Liver (tissue), 9 donors: ENCODE data around the gene STN1. TPM values are rescaled to one million over a fixed set of nuclear protein-coding genes. Genes with fewer than 3 reads are reported as not detected.

ENCODE experiments used
- DNase-seq: peaks from one replicate; pipeline ENCODE4 v3.0.0-alpha.2; 2017; ENCODE audit warnings: low spot score
- H3K27ac ChIP-seq, 2 donors: one replicate each; pipeline ENCODE4 v1.7.0; 2013; ENCODE audit warnings: inconsistent platforms in 2 of 2, low read length in 2 of 2, control low read depth in 1 of 2, low read depth in 1 of 2, mild to moderate bottlenecking in 1 of 2
- H3K27me3 ChIP-seq, 4 donors: one replicate each; pipeline versions ENCODE4 v1.6.1 to v1.7.0; 2013; ENCODE audit warnings: low read length in 3 of 4, inconsistent platforms in 1 of 4, mild to moderate bottlenecking in 1 of 4, moderate library complexity in 1 of 4; ENCODE audit not compliant: control insufficient read depth in 4 of 4, insufficient read depth in 4 of 4
- H3K36me3 ChIP-seq, 4 donors: one replicate each; pipeline versions ENCODE4 v1.6.1 to v1.7.0; 2013; ENCODE audit warnings: low read length in 3 of 4, mild to moderate bottlenecking in 3 of 4, low read depth in 1 of 4, moderate library complexity in 1 of 4; ENCODE audit not compliant: control insufficient read depth in 4 of 4, insufficient read depth in 3 of 4
- H3K4me1 ChIP-seq, 4 donors: one replicate each; pipeline versions ENCODE4 v1.6.1 to v1.7.0; 2013; ENCODE audit warnings: low read length in 3 of 4, mild to moderate bottlenecking in 3 of 4, moderate library complexity in 1 of 4; ENCODE audit not compliant: control insufficient read depth in 4 of 4, insufficient read depth in 4 of 4
- H3K4me3 ChIP-seq, 3 donors: one replicate each; pipeline versions ENCODE4 v1.6.1 to v1.7.0; 2013; ENCODE audit warnings: low read length in 3 of 3, control low read depth in 1 of 3, low read depth in 1 of 3, mild to moderate bottlenecking in 1 of 3
- H3K9ac ChIP-seq, 2 donors: one replicate each; pipeline ENCODE4 v1.7.0; 2013; ENCODE audit warnings: low read length in 2 of 2, mild to moderate bottlenecking in 2 of 2, moderate library complexity in 2 of 2, control low read depth in 1 of 2, low read depth in 1 of 2
- H3K9me3 ChIP-seq, 4 donors: one replicate each; pipeline versions ENCODE4 v1.6.1 to v1.7.0; 2013; ENCODE audit warnings: low read length in 3 of 4; ENCODE audit not compliant: control insufficient read depth in 4 of 4
- EGR1 ChIP-seq, 2 donors: IDR thresholded peaks; 2 replicates each; pipeline ENCODE4 v1.6.1; 2016 to 2018; ENCODE audit warnings: antibody characterized with exemption in 2 of 2, low read depth in 2 of 2
- FOXA1 ChIP-seq: IDR thresholded peaks from 2 replicates; pipeline ENCODE4 v1.6.1; 2016; ENCODE audit warnings: antibody characterized with exemption
- FOXA2 ChIP-seq: IDR thresholded peaks from 2 replicates; pipeline ENCODE4 v1.6.1; 2016; ENCODE audit warnings: antibody characterized with exemption
- GABPA ChIP-seq, 2 donors: IDR thresholded peaks in 1 of 2; conservative IDR thresholded peaks in 1 of 2; 2 replicates each; pipeline ENCODE4 v1.6.1; 2016; ENCODE audit warnings: antibody characterized with exemption in 2 of 2, mild to moderate bottlenecking in 1 of 2, moderate library complexity in 1 of 2
- HNF4A ChIP-seq, 2 donors: conservative IDR thresholded peaks; 2 replicates each; pipeline ENCODE4 v1.6.1; 2016; ENCODE audit warnings: antibody characterized with exemption in 2 of 2, mild to moderate bottlenecking in 2 of 2
- MAX ChIP-seq: IDR thresholded peaks from 2 replicates; pipeline ENCODE4 v1.6.1; 2016; ENCODE audit warnings: antibody characterized with exemption
- NR2F2 ChIP-seq: IDR thresholded peaks from 2 replicates; pipeline ENCODE4 v1.6.1; 2016; ENCODE audit warnings: antibody characterized with exemption
- RAD21 ChIP-seq, 2 donors: IDR thresholded peaks; 2 replicates each; pipeline ENCODE4 v1.6.1; 2016; ENCODE audit warnings: antibody characterized with exemption in 2 of 2, mild to moderate bottlenecking in 2 of 2
- REST ChIP-seq: IDR thresholded peaks from 2 replicates; pipeline ENCODE4 v1.6.1; 2016; ENCODE audit warnings: antibody characterized with exemption, mild to moderate bottlenecking
- RXRA ChIP-seq, 2 donors: IDR thresholded peaks; 2 replicates each; pipeline ENCODE4 v1.6.1; 2017 to 2018; ENCODE audit warnings: antibody characterized with exemption in 2 of 2, mild to moderate bottlenecking in 1 of 2
- SP1 ChIP-seq: IDR thresholded peaks from 2 replicates; pipeline ENCODE4 v1.6.1; 2018; ENCODE audit warnings: antibody characterized with exemption, mild to moderate bottlenecking
- TAF1 ChIP-seq: conservative IDR thresholded peaks from 2 replicates; pipeline ENCODE4 v1.6.1; 2016; ENCODE audit warnings: antibody characterized with exemption, mild to moderate bottlenecking
- YY1 ChIP-seq: IDR thresholded peaks from 2 replicates; pipeline ENCODE4 v1.6.1; 2016; ENCODE audit warnings: antibody characterized with exemption, mild to moderate bottlenecking
- WGBS: extraction: QIAGEN DNeasy Blood & Tissue Kit; methylation state at CpG from one replicate; pipeline ENCODE4 v1.1.7; 2013; 5-methylcytosine and 5-hydroxymethylcytosine counted together
- polyA plus RNA-seq, 2 donors: library from polyadenylated mRNA; stranded (reverse) in 1 of 2; unstranded in 1 of 2; fragments of 200-250 nt in 1 of 2; fragments of >200 nt in 1 of 2; fragmentation: Nextera tagmentation in 1 of 2; extraction: Ambion mirVana in 1 of 2; gene quantifications; one replicate each; pipeline versions ENCODE4 v1.2.1 to v1.2.3, GENCODE V29; 2013 to 2015
- total RNA-seq, 2 donors: library from RNA; depleted of rRNA; stranded (reverse); fragments of >200 nt; gene quantifications; one replicate each; pipeline ENCODE4 v1.2.3, GENCODE V29; 2014
- TF ChIP-seq, protein P1 (sequence below): fragments of 150-350 bp; IDR thresholded peaks from 2 replicates; pipeline ENCODE4 v1.5.1; 2017; ENCODE audit warnings: improper control_type of control experiment, low read depth, low read length; ENCODE audit not compliant: missing input control
- TF ChIP-seq, protein P2 (sequence below): IDR thresholded peaks from 2 replicates; pipeline ENCODE4 v1.6.1; 2016; ENCODE audit warnings: antibody characterized with exemption
- donor health status: healthy.
- donor health status: healthy.
- donor health status: healthy.
- donor health status: healthy.
- donor health status: healthy.

Gene STN1
- total and polyA plus RNA-seq, 4 donors: 6.9 to 12.9 (median 8.0) TPM

DNA sequence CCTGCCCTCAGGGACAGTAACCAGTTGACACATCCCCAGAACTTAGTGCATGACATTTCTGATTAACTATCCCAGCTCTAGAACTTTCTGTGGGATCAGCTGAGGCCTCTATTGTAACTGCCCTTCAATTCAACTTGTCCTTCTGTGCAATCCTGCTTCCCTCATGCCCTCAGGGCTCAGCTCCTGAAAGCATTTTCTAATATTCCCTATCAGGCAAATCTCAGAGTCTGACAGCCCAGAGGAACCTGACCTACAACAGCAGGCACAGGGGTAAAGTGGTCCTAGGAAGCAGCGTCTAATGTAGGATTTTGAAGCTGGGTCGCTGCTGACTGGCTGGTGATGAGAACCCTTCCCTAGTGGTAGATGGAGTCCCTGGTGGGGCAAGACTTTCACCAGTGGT is 13.6 kb upstream of the STN1 start:
- H3K27ac ChIP-seq: no peak overlapping the region
- DNase-seq: no peak
- no peaks in the 10 kb centered on the region for H3K36me3 ChIP-seq
- no peak for TF ChIP-seq NR2F2
- no peak for TF ChIP-seq TAF1
- TF ChIP-seq YY1: no peak
- TF ChIP-seq, protein P1, sequence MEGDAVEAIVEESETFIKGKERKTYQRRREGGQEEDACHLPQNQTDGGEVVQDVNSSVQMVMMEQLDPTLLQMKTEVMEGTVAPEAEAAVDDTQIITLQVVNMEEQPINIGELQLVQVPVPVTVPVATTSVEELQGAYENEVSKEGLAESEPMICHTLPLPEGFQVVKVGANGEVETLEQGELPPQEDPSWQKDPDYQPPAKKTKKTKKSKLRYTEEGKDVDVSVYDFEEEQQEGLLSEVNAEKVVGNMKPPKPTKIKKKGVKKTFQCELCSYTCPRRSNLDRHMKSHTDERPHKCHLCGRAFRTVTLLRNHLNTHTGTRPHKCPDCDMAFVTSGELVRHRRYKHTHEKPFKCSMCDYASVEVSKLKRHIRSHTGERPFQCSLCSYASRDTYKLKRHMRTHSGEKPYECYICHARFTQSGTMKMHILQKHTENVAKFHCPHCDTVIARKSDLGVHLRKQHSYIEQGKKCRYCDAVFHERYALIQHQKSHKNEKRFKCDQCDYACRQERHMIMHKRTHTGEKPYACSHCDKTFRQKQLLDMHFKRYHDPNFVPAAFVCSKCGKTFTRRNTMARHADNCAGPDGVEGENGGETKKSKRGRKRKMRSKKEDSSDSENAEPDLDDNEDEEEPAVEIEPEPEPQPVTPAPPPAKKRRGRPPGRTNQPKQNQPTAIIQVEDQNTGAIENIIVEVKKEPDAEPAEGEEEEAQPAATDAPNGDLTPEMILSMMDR: no peak
- no peak for TF ChIP-seq SP1
- TF ChIP-seq, protein P2, sequence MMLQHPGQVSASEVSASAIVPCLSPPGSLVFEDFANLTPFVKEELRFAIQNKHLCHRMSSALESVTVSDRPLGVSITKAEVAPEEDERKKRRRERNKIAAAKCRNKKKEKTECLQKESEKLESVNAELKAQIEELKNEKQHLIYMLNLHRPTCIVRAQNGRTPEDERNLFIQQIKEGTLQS: no peak
- TF ChIP-seq RXRA (IDR thresholded peaks at IDR 0.05): no peak
- TF ChIP-seq REST: no peak
- TF ChIP-seq FOXA2: no peak
- TF ChIP-seq GABPA (IDR thresholded peaks at IDR 0.05 in 1 of 2, conservative IDR thresholded peaks at IDR 0.05 in 1 of 2): no peak
- no peak for TF ChIP-seq HNF4A (conservative IDR thresholded peaks at IDR 0.05)
- no peak for TF ChIP-seq MAX
- TF ChIP-seq FOXA1: no peak
- WGBS: 100% methylated on average over 2 of the region's 2 CpGs
- H3K4me3 ChIP-seq: no peak overlapping the region
- no peak overlapping the region for H3K9ac ChIP-seq
- H3K27me3 ChIP-seq: no peaks in the 10 kb centered on the region
- H3K4me1 ChIP-seq: no peaks in the 10 kb centered on the region
- H3K9me3 ChIP-seq: no peaks in the 10 kb centered on the region

GRCh38 chr10:103930881-103931280 is 12.9 kb upstream of the STN1 start:
- TF ChIP-seq FOXA1 (no peak), TAF1 (no peak), RXRA (IDR thresholded peaks at IDR 0.05) (no peak), RAD21 (IDR thresholded peaks at IDR 0.05) (no peak), FOXA2 (no peak), MAX (no peak), YY1 (no peak), HNF4A (conservative IDR thresholded peaks at IDR 0.05) (no peak), EGR1 (IDR thresholded peaks at IDR 0.05; ENCODE audit: low read depth in 2 of 2) (no peak)
- TF ChIP-seq, protein P1: no peak
- Histone ChIP-seq H3K36me3 (no peaks in the 10 kb centered on the region), H3K27ac (no peak overlapping the region), H3K9ac (no peak overlapping the region), H3K9me3 (no peaks in the 10 kb centered on the region), H3K4me3 (no peak overlapping the region), H3K27me3 (no peaks in the 10 kb centered on the region), H3K4me1 (no peaks in the 10 kb centered on the region)
- WGBS: 96% methylated on average over 6 of the region's 6 CpGs
- no peak for DNase-seq
